HG02885 (cell line): ENCODE measurements around the gene MYEOV.

Experiments
- ATAC-seq: cut with Tn5 transposase; IDR thresholded peaks from one replicate; pipeline ENCODE4 v1.9.1; 2021; ENCODE audit warnings: mild to moderate bottlenecking; ENCODE audit not compliant: unreplicated experiment, poor library complexity

Gene MYEOV

DNA sequence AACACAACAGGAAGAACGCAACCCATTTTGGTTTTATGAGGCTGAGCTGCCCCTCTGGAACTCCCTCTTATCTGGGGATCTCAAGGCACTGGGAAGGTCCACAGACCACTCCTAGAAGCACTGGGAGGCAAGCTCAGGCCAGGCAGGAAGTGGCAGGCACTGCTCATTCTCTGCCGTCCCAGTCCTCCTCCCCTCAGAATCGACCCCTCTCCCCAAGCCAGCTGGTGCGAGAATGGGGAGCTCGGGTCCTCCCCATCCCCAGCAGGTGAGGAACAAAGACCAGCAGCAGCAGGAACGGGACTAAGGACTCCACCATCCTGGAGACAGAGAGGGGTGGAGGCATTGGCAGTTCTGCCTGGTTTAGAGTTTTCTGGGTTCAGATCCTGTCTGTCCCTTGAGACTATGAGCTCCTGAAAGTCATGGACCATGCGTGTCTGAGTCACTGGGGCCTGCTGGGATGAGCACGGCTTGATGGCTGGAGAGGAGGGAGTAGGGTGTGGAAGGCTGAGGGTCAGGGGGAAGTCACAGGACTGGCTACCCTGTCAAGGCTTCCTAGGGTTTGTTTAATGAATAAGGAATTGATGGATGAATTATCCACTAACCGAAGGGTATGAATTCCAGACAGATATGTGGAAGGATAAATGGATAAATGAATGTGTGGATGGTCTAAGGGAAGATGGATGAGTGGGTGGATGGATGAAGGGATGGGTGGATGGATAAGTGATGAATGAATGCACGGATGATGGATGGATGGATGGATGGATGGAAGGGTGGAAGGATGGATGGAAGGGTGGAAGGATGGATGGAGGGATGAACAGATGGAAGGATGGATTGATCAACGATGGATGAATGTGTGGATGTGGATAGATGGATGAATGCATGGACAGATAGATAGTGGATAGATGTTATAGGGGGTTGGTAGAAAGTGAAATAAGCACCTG lies 6.4 kb downstream of the MYEOV start:
- ATAC-seq = no peak

DNA sequence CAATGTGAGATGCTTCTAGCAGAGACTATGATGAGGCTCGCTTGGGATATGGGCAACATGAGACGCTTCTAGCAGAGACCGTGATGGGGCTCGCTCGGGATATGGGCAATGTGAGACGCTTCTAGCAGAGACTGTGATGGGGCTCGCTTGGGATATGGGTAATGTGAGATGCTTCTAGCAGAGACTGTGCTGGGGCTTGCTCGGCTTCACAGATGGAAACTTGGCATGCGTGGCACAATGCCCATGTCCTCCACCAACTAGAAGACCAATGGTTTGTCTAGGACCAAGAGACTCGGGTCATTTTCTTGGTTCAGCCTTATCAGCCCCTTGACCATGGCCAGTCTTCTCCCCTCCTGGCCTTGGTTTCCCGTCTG lies 7.1 kb downstream of the MYEOV start:
- no peak for ATAC-seq

DNA sequence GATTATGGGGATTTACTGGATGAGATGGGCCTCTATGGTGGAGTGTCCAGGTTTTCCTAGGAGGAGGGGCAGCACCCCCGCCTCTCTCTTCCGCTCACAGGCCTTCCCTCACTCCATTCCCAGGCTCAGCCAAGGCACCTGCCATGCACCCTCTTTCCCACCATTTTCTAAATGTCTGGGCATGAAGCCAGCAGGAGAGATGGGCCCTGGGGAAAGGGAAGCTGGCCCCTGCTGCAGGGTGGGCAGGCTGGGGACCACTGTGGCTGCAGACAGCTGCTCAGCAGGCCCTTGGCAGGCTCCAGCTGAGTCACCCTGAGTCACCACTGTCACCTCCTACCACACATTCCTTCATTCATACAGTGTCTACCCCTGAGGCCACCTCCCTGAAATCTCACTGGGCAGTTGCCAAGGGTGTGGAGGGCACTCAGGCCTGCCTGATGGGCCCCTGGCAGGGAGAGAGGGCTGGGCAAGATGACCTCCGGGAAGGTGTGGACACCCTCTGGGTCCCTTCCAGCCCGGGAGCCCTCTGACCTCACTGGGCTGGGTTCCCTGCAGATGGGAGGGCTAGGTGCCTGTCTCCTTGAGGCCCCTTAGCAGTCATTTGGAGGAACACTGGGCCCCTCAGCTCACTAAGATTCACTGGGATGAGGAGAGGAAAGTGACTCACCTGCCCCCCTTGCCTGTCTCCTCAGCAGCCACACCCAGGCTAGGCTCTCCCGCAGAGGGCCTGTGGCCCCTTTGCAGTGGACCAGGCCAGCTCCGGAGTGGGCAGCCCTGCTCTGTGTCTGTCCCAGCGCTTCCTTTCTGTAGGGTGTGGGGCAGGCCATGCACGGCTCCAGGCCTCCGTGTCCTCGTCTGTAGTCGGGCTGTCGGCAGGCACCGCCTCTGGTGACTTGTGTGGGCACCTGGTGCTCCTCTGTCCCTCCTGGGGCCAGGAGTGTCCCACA lies 7.8 kb downstream of the MYEOV start:
- no peak for ATAC-seq

DNA sequence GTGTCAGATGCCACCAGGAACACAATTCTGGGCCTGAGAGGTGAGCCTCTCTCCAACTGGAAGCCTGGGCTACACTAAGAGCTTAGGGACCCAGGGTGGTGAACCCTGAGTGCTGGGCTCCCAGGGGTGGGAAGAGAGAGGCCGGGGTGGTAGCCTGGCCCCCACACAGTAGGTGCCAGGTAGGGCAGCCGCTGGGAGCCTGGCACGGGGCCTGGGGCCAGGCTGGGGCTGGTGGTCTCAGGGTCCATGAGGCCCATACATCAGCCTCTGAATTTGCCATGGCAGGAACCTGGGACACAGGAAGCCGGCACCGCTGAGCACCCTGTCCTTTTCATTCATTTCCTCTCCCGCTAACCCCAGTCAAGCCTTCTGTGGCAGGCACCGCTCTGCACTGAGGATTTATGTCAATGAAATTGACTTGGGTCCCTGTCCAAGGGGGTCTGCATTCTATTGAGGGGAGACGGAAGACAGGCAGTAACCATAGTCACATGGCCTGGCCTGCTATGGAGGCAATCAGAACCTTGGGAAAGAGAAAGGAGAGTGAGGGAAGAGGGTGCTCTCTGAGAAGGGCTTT lies 8.6 kb downstream of the MYEOV start:
- ATAC-seq = no peak

DNA sequence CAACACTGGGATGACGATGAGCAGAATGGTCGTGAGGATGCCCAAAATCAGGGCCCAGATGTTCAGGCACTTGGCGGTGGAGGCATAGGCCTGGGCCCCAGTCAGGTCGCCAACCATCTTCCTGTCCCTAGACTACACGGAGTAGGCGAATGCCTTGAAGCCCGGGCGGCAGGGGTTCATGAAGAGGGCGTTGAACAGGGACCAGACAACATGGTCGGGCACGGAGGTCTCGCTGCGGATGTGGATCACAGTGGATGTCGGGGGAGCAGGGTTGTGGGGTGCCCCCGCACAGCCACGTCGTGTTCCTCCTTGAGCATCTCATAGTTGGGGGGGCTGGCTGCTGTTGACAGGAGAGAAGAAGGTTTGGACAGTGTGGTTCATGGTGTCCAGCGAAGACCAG lies 9.5 kb downstream of the MYEOV start:
- ATAC-seq = no peak

DNA sequence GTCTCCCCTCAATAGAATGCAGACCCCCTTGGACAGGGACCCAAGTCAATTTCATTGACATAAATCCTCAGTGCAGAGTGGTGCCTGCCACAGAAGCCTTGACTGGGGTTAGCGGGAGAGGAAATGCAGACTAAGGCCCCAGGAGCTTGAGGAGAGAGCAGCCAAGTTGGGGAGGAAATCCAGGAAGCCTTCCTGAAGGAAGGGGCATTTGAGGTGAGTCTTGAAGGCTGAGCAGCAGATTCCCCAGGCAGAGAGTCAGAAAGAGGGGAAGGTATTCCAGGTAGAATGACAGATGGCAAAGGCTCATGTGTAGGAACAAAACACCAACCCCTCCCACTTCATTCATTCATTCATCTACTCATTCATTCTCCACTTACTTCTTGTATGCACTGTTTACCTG lies 10.3 kb downstream of the MYEOV start:
- ATAC-seq = no peak

DNA sequence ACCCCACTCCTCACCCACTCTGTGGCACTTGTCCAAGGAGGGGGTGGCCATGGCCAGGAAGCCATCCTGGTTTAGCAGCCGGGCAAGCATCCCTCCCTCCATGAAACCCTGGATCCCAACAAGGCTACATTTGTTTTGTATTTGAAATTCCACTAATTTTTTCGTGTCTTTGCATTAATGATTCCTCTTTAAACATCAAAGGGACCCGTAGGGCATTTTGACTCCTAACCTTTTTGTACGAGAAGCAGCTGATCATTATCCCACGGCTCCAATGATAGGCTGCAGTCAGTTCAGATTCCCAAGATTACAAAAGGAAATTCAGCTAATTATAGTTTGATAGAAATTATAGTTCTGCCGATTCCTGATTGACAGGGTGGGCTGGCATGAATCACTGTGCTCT lies 10.7 kb downstream of the MYEOV start:
- no peak for ATAC-seq

DNA sequence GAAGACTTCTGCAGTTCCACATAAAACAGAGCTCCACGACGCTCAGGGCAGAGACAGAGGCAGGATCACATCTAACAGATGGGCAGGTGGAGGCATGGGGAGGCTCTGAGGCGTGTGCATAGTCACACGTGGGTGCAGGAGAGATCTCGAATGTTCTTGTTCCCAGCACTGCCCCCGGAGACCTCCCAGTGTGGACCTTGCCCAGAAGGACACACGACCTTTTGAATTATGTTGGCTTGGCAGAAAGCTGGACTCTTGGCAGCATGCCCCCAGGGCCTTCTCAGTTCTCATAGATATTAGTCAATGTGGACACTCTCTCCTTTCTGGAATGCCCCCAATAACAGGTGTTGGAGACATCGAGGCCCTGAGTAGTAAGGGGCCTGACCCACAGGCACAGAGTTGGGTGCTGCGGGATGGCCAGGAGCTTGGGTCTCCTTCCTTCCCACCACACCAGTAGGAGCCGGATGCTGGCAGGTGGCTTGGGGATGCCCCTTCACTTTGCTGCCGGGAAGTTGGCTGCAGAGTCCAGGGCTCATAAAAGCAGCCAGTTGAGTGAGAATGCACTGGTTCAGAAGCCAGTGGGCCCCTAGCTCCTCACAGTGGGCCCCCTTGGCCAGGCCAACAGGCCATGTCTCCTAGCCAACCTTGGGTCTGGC lies 12.1 kb downstream of the MYEOV start:
- ATAC-seq = no peak

DNA sequence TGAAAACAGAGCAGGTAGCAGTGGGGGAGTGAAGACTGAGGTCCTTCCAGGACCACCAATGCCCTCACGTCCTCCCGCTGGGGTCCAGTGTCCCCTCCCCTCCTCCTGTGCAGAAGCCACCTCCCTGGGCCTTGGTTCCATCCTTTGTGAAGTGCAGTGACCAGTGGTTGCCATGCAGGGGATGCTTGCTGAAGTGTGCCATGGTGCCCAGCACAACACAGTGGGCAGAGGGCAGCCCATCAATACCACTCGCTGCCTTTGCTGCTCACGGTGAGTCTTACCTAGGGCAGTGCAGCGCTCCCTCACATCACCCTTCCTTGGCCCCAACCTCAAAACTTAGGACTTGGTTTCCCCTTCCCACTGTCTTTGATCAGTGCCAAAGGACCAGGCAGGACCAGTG lies 12.9 kb downstream of the MYEOV start:
- ATAC-seq = no peak

DNA sequence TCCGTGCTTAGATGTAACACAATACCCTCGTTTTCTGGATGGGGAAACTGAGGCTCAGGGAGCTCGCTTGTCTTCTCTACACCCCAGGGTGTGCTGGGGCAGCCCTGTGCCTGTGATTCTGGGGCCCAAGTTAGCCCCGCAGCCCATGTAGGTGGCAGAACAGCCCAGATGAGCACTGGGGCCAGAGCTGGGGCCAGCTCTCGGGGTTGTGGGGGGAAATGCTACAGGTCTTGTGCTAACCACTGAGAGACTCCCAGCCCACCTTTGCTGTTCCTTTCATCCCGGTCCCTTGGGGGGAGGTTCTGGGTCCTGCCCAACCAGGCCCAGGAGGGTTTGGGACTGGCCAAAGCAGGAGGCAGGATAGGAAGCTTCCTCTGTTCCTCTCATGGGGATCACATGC lies 13.5 kb downstream of the MYEOV start:
- no peak for ATAC-seq

DNA sequence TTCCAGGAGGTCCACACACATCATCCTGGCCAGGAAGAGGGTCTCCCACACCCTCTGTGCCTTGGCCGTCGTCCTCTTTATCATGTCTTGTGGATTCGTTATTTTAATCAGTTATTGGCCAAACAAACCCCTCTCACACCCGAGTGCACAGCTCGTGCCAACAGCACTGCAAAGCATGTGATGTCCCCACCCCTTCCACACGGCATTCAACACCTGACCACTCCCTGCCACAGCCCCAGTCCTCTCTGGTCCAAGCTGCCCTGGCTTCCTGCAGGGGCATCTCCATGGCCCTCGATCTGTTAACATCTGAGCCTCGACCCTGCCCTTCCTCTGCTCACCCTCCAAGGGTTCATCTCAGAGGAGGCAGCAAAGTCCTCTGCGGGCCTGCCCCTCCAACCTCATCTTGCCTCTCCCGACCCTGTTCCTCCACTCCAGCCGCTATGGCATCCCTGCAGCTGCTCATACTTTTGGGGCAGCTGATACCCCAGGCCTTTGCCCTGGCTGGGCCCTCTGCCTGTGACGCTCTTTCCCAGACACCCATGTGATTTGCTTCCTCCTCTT lies 14.0 kb downstream of the MYEOV start:
- ATAC-seq = no peak

DNA sequence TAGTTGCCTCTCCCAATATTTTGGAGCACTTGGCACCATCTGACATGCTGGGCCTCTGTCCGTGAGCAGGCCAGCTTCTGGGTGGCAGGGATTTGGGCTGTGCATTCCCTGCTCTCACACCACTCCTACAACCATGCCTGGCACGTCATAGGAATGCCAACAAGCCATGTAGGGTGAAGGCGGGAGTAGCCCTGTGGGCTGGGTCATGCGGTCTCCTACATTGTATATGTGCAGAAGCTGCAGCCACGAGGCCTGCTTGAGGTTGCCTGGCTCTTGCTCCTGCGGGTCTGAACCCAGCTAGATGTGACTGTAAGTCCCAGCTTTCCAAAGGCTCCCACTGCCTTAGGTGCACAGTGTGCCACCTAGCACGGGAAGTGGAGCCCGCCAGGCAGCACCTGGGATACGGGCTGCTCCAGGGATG lies 14.5 kb downstream of the MYEOV start:
- ATAC-seq = no peak

DNA sequence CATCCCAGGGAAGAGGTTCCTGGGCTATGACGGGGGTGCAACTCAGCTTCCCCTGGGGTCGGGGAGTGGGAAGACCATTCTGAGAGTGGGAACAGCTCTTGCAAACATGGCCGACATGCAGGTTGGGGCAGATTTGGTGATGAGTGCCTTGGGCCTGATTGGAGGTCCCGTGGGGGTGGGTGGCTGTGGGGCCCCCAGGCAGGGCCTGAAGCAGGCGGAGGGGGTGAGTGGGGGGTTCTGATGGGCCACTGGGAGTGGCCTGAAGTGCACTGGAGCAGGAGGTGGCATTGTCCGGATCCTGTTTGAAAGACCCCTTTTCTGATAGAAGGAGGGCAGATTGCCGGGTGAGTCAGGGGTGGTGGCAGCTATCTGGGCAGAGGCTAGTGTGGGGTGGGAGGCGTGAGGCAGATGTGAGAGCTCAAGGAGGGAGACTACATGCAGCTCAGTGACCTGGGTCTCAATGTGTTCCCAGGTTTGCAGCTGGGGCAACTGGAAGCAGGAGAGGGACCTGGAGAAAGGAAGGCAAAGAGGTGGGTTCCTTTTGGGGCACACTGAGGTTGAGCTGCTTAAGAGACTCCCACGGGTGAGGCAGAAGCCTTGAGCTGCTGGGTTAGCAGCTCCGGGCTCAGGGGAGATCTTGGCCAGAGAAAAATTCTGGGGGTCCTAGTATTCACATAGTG lies 15.1 kb downstream of the MYEOV start:
- no peak for ATAC-seq

DNA sequence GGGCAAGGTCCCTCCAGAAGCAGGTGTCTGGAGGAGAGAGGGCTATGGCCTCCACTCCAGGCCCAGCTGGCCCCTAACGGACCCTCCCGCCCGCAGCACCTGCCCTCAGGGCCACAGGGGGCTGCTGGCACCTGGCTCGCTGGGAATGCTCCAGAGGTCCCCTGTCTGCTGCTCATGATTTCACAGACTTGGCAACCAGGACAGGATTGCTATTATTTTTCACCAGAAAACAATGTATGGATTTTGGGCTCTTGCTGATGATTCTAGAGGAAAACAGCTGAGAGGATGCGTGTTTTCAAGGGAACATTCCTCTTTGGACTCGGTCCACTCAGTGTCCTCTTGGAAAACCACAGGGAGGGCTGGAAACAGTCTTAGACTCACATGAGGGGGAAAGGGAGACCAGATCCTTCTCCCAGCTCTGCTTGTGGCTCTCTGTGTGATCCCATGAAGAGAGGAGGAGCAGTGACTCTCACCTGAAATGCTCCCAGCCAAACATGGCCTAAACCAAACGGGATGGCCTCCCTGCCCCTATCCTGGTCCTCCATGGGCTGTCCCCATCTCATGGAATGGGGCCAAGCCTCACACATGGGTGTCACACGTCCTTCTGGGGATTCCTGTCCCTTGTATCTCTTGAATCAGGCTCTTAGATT lies 15.8 kb downstream of the MYEOV start:
- no peak for ATAC-seq

DNA sequence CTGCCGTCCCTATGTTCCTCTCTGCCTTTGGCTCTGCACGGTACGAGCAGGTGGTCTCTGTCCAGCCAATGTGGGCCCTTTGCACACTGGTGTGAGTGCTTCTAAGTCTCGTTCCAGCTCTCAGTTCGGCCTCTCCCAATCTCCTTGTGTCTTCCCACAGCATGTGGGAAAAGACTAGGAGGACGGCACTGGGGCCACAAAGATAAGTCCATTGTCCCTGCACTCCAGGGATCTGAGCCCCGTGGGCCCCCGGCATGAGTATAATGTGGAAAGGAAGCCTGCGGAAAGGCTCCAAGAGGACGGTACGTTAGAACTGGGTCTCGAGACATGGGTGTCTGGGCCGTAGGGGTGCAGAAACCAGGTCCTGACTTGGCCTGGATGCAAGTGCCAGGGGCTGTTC lies 16.4 kb downstream of the MYEOV start:
- no peak for ATAC-seq

DNA sequence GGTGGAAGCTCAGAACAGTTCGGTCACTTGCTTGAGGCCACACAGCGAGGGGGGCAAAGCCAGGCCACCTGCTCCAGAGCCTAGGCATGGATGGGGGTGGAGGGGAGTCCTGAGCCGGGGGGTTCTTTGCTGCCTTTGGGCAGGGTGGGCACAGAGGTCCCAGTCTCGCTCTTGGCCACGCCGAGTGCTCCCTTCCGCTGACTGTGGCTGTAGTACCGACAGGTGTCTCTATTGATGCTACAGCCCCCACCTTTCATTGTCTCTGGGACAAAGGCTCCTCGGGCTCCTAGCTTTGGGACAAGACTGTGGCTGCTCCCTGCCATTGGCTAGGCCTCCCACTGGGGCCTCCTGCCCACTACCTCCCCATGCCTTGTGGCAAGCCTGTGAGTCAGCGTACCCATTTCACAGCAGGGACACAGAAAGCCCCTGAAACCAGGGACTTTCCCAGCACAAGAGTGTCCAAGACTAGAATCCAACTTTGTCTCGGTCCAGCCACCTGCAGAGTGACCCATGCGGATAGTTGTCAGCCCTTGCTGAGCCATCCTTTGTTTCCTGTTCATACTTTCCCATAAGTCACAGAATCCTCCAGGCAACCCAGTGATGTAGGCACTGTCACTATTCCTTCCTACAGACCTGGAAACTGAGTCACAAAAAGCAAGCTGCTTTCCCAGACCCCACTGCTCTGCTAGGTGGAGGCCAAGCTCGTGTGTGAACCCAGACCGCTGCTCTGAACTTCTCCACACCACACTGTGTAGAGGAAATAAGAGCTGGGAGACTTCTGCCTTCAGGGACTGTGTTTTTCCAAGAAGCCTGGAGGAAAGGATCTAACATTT lies 17.2 kb downstream of the MYEOV start:
- ATAC-seq = no peak

DNA sequence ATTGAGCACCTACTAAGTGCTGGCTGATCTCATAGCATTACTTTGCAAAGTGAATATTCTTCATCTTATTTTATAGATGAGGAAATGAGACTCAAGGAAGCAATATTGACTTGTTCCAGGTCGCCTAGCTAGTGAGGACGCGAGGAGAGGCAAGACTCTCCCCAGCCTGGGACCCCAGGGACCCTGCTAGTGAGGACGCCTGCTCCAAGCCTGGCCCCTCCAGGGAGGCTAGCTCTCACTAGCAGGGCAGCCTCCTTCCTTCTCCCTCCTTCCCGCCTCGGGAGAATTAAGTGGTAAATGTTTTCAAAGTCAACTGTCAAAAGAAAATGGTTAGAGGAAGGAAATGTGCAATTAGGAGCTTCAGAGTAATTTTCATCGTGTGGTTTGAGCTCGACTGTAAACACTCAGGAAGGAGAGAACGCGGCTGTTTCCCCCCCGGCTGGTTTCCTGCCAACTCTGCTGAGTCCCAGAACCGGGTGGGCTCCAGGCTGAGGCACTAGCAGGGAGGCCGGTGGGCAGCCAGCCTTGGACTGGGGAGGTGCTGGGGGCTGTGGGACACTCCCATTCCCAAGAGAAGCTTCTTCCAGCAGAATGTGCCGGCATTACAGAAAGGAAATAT lies 17.9 kb downstream of the MYEOV start:
- no peak for ATAC-seq
